Psoas muscle (tissue), 8 donors: ENCODE results near the gene PHACTR3. TPM values are rescaled to one million over a fixed set of nuclear protein-coding genes. Genes with fewer than 3 reads are reported as not detected.

Experiments
- ATAC-seq, 4 donors: fragments of 200-7000 bp; cut with Tn5 transposase; one replicate each; pipeline ENCODE4 v1.9.1; 2020; ENCODE audit warnings: moderate library complexity in 3 of 4, mild to moderate bottlenecking in 2 of 4
- DNase-seq, 2 donors: peaks; one replicate each; pipeline ENCODE4 v3.0.0-alpha.2; 2020
- H3K27ac ChIP-seq: fragments of 200-600 bp; one replicate; pipeline ENCODE4 v1.8.0; 2022
- H3K27me3 ChIP-seq, 3 donors: fragments of 200-600 bp in 1 of 3; one replicate each; pipeline versions ENCODE4 v1.6.1 to v1.8.0; 2013 to 2022; ENCODE audit warnings: low read length in 2 of 3, mild to moderate bottlenecking in 2 of 3, moderate library complexity in 1 of 3; ENCODE audit not compliant: insufficient read depth in 3 of 3
- H3K36me3 ChIP-seq, 2 donors: fragments of 200-600 bp in 1 of 2; one replicate each; pipeline versions ENCODE4 v1.6.1 to v1.8.0; 2013 to 2022; ENCODE audit warnings: low read depth in 1 of 2, mild to moderate bottlenecking in 1 of 2, moderate library complexity in 1 of 2; ENCODE audit not compliant: insufficient read depth in 1 of 2
- H3K4me1 ChIP-seq: fragments of 200-600 bp; one replicate; pipeline ENCODE4 v1.8.0; 2022
- H3K4me3 ChIP-seq: fragments of 200-600 bp; one replicate; pipeline ENCODE4 v1.8.0; 2022; ENCODE audit warnings: mild to moderate bottlenecking
- H3K9me3 ChIP-seq: fragments of 200-600 bp; one replicate; pipeline ENCODE4 v1.8.0; 2022
- CTCF ChIP-seq: fragments of 200-600 bp; IDR thresholded peaks from one replicate; pipeline ENCODE4 v1.8.0; 2022; ENCODE audit warnings: antibody characterized with exemption
- whole genome bisulfite sequencing, 3 donors: extraction: QIAGEN DNeasy Blood & Tissue Kit; methylation state at CpG; one replicate each; pipeline versions ENCODE4 v1.1.6 to v1.1.7; 2013; 5-methylcytosine and 5-hydroxymethylcytosine counted together
- intact Hi-C, 2 donors: fragments of 100-400 bp; cut with DNase I; formaldehyde crosslinking; loops; one replicate each; pipeline versions ENCODE4 v1.11.0 to v1.14.2; 2022
- polyA plus RNA-seq, 3 donors: library from polyadenylated mRNA; stranded (reverse); fragments of 200-250 nt; gene quantifications; one replicate each; pipeline ENCODE4 v1.2.3, GENCODE V29; 2013
- total RNA-seq, 4 donors: library from RNA; stranded (reverse); fragmentation: NEBNext Ultra II Directional in 2 of 4; extraction: Animal tissue kit (Norgen Biotek cat#: 25700) in 2 of 4; gene quantifications; one replicate each; pipeline versions ENCODE4 v1.2.1 to v1.2.4, GENCODE V29; 2021 to 2023
- donor health status: healthy with polysubstance abuse.
- donor health status: DM: no; HTN: no; CAD: no; lungs with moderate emphysema.
- donor health status: Bipolar disorder and iron deficiency.
- donor health status: healthy.
- donor health status: DM: yes; HTN: yes; CAD: no.
- donor health status: DM: no; HTN: no; CAD: no.
- donor health status: DM: no; HTN: no; CAD: no.
- donor health status: DM: yes; HTN: yes; CAD: no.

Gene PHACTR3
- total and polyA plus RNA-seq, 7 donors: 0.10 to 0.46 (median 0.15) TPM; not detected in 3

GRCh38 chr20:59738851-59739250 is 134.5 kb downstream of the PHACTR3 start:
- 54 to 65% (median 56%) methylated on average over 4 of the region's 4 CpGs for WGBS, 3 donors
- intact Hi-C loops: no loop called here
- DNase-seq (no peak), ATAC-seq (no peak)
- H3K4me1 ChIP-seq: no peaks in the 10 kb centered on the region
- no peaks in the 10 kb centered on the region for H3K36me3 ChIP-seq
- no peak for TF ChIP-seq CTCF
- no peak overlapping the region for H3K27ac ChIP-seq
- H3K27me3 ChIP-seq: peaks cover 0 to 9% (median 3%) of the 10 kb centered on the region in 3 donors
- no peak overlapping the region for H3K4me3 ChIP-seq
- no peaks in the 10 kb centered on the region for H3K9me3 ChIP-seq

GRCh38 chr20:59740621-59741020 is 136.3 kb downstream of the PHACTR3 start:
- TF ChIP-seq CTCF: no peak
- H3K27ac ChIP-seq: no peak overlapping the region
- no peaks in the 10 kb centered on the region for H3K36me3 ChIP-seq
- DNase-seq (no peak), ATAC-seq (no peak)
- no peaks in the 10 kb centered on the region for H3K9me3 ChIP-seq
- no peak overlapping the region for H3K4me3 ChIP-seq
- intact Hi-C loops: loop anchor here in 1 of 2 donors (10.0 kb wide), 1 partner anchor 146 kb away; no protein-coding TSS in a partner anchor
- WGBS, 3 donors: 66 to 74% (median 71%) methylated on average over 7 of the region's 7 CpGs
- peaks cover 0 to 6% (median 5%) of the 10 kb centered on the region in 3 donors for H3K27me3 ChIP-seq
- H3K4me1 ChIP-seq: no peaks in the 10 kb centered on the region

GRCh38 chr20:59741073-59741472 is 136.7 kb downstream of the PHACTR3 start:
- H3K4me3 ChIP-seq: no peak overlapping the region
- ATAC-seq: no peak
- no peak overlapping the region for H3K27ac ChIP-seq
- no peaks in the 10 kb centered on the region for H3K4me1 ChIP-seq
- H3K36me3 ChIP-seq: no peaks in the 10 kb centered on the region
- 86 to 94% (median 88%) methylated on average over 12 of the region's 12 CpGs for WGBS, 3 donors
- peaks cover 0 to 6% (median 5%) of the 10 kb centered on the region in 3 donors for H3K27me3 ChIP-seq
- intact Hi-C loops: loop anchor here in 1 of 2 donors (10.0 kb wide), 1 partner anchor 146 kb away; no protein-coding TSS in a partner anchor
- no peak for DNase-seq
- H3K9me3 ChIP-seq: no peaks in the 10 kb centered on the region
- TF ChIP-seq CTCF: no peak

GRCh38 chr20:59742351-59743095 is 138.2 kb downstream of the PHACTR3 start:
- no peak overlapping the region for H3K27ac ChIP-seq

More at GRCh38 chr20:59742351-59743095, 138.2 kb downstream of the PHACTR3 start:
- intact Hi-C loops: loop anchor here in 1 of 2 donors (10.0 kb wide), 1 partner anchor 148 kb away; no protein-coding TSS in a partner anchor
- H3K4me1 ChIP-seq: no peaks in the 10 kb centered on the region
- no peak for TF ChIP-seq CTCF
- H3K4me3 ChIP-seq: no peak overlapping the region
- no peaks in the 10 kb centered on the region for H3K9me3 ChIP-seq
- WGBS, 3 donors: 79 to 91% (median 91%) methylated on average over 23 to 24 of the region's 24 CpGs
- H3K36me3 ChIP-seq: no peaks in the 10 kb centered on the region
- H3K27me3 ChIP-seq: peaks cover 0 to 9% (median 5%) of the 10 kb centered on the region in 3 donors
- no peak for DNase-seq
- no peak for ATAC-seq
